Astrocyte (in vitro differentiated cells and primary cell): ENCODE data around the gene ANAPC13. TPM values are rescaled to one million over a fixed set of nuclear protein-coding genes. Genes with fewer than 3 reads are reported as not detected.

ENCODE experiments used
- DNase-seq: peaks from one replicate; pipeline ENCODE4 v3.0.0-alpha.2; 2010; ENCODE audit warnings: low read depth
- FAIRE-seq: peaks from 2 replicates; lab custom pipeline; 2011; peaks lifted over from hg19 to GRCh38; lab: Jason Lieb, UNC
- H2AFZ ChIP-seq: 2 replicates; pipeline ENCODE4 v1.6.0; 2012; ENCODE audit warnings: low read depth, low read length, inconsistent platforms
- H3K27ac ChIP-seq: 2 replicates; pipeline ENCODE4 v1.5.1; 2011; ENCODE audit warnings: low read depth, low read length, inconsistent platforms
- H3K27me3 ChIP-seq: 2 replicates; pipeline ENCODE4 v1.6.0; 2011; ENCODE audit warnings: low read length, inconsistent platforms; ENCODE audit not compliant: insufficient read depth
- H3K36me3 ChIP-seq: 2 replicates; pipeline ENCODE4 v1.5.1; 2011; ENCODE audit warnings: low read length, inconsistent platforms; ENCODE audit not compliant: insufficient read depth
- H3K4me1 ChIP-seq: 2 replicates; pipeline ENCODE4 v1.5.1; 2011; ENCODE audit warnings: low read length, inconsistent platforms; ENCODE audit not compliant: insufficient read depth
- H3K4me2 ChIP-seq: 2 replicates; pipeline ENCODE4 v1.6.0; 2012; ENCODE audit warnings: low read length, inconsistent platforms
- H3K4me3 ChIP-seq: 2 replicates; pipeline ENCODE4 v1.5.1; 2011; ENCODE audit warnings: low read depth, mild to moderate bottlenecking, low read length, inconsistent platforms; ENCODE audit not compliant: insufficient read depth
- H3K79me2 ChIP-seq: 2 replicates; pipeline ENCODE4 v1.6.0; 2012; ENCODE audit warnings: mild to moderate bottlenecking, low read length, inconsistent platforms; ENCODE audit not compliant: insufficient read depth
- H3K9ac ChIP-seq: 2 replicates; pipeline ENCODE4 v1.6.0; 2012; ENCODE audit warnings: mild to moderate bottlenecking, low read length, inconsistent platforms
- H3K9me3 ChIP-seq: 2 replicates; pipeline ENCODE4 v1.5.1; 2012; ENCODE audit warnings: low read depth, mild to moderate bottlenecking, low read length, inconsistent platforms; ENCODE audit not compliant: insufficient read depth
- H4K20me1 ChIP-seq: 2 replicates; pipeline ENCODE4 v1.6.0; 2012; ENCODE audit warnings: low read length, inconsistent platforms; ENCODE audit not compliant: insufficient read depth
- H3K27ac Mint-ChIP-seq: one replicate; pipeline ENCODE4 v1.8.0; 2021; ENCODE audit warnings: mild to moderate bottlenecking, mixed read lengths; ENCODE audit not compliant: unreplicated experiment
- H3K27me3 Mint-ChIP-seq: one replicate; pipeline ENCODE4 v1.8.0; 2021; ENCODE audit warnings: low read depth, mixed read lengths; ENCODE audit not compliant: unreplicated experiment
- H3K36me3 Mint-ChIP-seq: one replicate; pipeline ENCODE4 v1.8.0; 2021; ENCODE audit warnings: low read depth, mixed read lengths; ENCODE audit not compliant: unreplicated experiment
- H3K4me1 Mint-ChIP-seq: one replicate; pipeline ENCODE4 v1.8.0; 2021; ENCODE audit warnings: low read depth, mixed read lengths; ENCODE audit not compliant: unreplicated experiment
- H3K4me3 Mint-ChIP-seq: one replicate; pipeline ENCODE4 v1.8.0; 2021; ENCODE audit warnings: mild to moderate bottlenecking, moderate library complexity, mixed read lengths; ENCODE audit not compliant: unreplicated experiment
- H3K9me3 Mint-ChIP-seq: one replicate; pipeline ENCODE4 v1.8.0; 2021; ENCODE audit warnings: mild to moderate bottlenecking, mixed read lengths; ENCODE audit not compliant: unreplicated experiment
- EZH2 ChIP-seq: IDR thresholded peaks from 2 replicates; pipeline ENCODE4 v1.6.1; 2012; ENCODE audit warnings: mild to moderate bottlenecking, low read length, inconsistent platforms; ENCODE audit not compliant: insufficient read depth
- total RNA-seq: library from RNA; stranded (reverse); gene quantifications from 2 replicates; pipeline ENCODE4 v1.2.1, GENCODE V29; 2021
- TF ChIP-seq, protein P1 (sequence below): IDR thresholded peaks from 2 replicates; pipeline ENCODE4 v1.5.1; 2011; ENCODE audit warnings: low read depth, mild to moderate bottlenecking, inconsistent platforms, low read length, moderate library complexity; ENCODE audit not compliant: insufficient read depth

ANAPC13 gene
- total RNA-seq, 1 donor from 2014 or later: 61.0 TPM

GRCh38 chr3:134472831-134473230 is 13.0 kb downstream of the ANAPC13 start:
- Histone ChIP-seq H3K4me1 (peaks cover 24% of the 10 kb centered on the region), H3K27ac (no peak overlapping the region), H4K20me1 (no peaks in the 10 kb centered on the region), H3K4me2 (no peak overlapping the region), H3K9me3 (no peaks in the 10 kb centered on the region), H3K36me3 (peaks cover 6% of the 10 kb centered on the region), H3K27me3 (no peaks in the 10 kb centered on the region), H3K4me3 (no peak overlapping the region), H3K9ac (no peak overlapping the region), H2AFZ (no peak overlapping the region), H3K79me2 (no peaks in the 10 kb centered on the region)
- FAIRE-seq (no peak), DNase-seq (no peak)
- peaks cover 2% of the 10 kb centered on the region for H3K36me3 Mint-ChIP-seq
- no peak overlapping the region for H3K27ac Mint-ChIP-seq
- no peaks in the 10 kb centered on the region for H3K9me3 Mint-ChIP-seq
- TF ChIP-seq EZH2: no peak
- TF ChIP-seq, protein P1, sequence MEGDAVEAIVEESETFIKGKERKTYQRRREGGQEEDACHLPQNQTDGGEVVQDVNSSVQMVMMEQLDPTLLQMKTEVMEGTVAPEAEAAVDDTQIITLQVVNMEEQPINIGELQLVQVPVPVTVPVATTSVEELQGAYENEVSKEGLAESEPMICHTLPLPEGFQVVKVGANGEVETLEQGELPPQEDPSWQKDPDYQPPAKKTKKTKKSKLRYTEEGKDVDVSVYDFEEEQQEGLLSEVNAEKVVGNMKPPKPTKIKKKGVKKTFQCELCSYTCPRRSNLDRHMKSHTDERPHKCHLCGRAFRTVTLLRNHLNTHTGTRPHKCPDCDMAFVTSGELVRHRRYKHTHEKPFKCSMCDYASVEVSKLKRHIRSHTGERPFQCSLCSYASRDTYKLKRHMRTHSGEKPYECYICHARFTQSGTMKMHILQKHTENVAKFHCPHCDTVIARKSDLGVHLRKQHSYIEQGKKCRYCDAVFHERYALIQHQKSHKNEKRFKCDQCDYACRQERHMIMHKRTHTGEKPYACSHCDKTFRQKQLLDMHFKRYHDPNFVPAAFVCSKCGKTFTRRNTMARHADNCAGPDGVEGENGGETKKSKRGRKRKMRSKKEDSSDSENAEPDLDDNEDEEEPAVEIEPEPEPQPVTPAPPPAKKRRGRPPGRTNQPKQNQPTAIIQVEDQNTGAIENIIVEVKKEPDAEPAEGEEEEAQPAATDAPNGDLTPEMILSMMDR: no peak
- H3K4me3 Mint-ChIP-seq: no peak overlapping the region
- H3K4me1 Mint-ChIP-seq: peaks cover 29% of the 10 kb centered on the region
- H3K27me3 Mint-ChIP-seq: no peaks in the 10 kb centered on the region

DNA sequence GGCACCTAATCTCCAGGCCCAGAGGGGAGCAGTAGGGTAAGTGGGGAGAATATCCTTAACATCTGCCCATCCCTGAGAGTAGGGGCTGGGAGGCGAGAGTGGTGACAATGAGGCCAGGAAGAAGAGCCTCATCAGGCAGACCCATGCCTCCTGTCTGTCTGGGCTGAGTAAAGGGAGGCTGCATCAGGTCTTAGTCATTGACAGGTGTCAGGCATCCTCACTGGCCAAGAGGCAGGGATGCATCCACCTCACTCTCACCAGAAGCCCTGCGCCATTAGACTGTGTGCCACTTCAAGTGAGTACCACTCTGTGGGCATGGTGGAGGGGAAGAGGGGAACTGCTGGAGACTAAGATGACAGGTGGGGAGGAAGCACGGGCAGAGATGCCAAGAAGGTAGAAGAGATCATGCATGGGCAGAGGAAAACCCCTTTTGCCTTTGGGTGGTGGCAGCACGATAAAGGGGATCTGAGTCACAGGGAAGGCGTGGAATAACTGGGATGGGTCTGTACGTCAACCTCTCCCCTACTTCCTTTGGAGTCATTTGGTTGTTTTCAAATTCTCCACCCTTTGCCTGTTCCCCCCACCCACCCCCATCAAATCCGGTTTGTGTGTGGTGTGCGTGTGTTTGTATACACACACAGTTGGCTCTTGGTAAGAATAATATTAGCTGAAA is 14.1 kb downstream of the ANAPC13 start:
- Histone ChIP-seq H4K20me1 (no peaks in the 10 kb centered on the region), H3K27me3 (no peaks in the 10 kb centered on the region), H3K4me3 (no peak overlapping the region), H3K9me3 (no peaks in the 10 kb centered on the region), H3K36me3 (peaks cover under 1% of the 10 kb centered on the region), H3K9ac (peak overlapping the region; percentile 45), H2AFZ (no peak overlapping the region), H3K4me2 (peak overlapping the region; percentile 31), H3K4me1 (peaks cover 21% of the 10 kb centered on the region), H3K27ac (peak overlapping the region; percentile 52), H3K79me2 (no peaks in the 10 kb centered on the region)
- H3K4me3 Mint-ChIP-seq: no peak overlapping the region
- H3K27me3 Mint-ChIP-seq: no peaks in the 10 kb centered on the region
- DNase-seq (peak; percentile 74), FAIRE-seq (no peak)
- H3K4me1 Mint-ChIP-seq: peaks cover 23% of the 10 kb centered on the region
- no peak overlapping the region for H3K27ac Mint-ChIP-seq
- no peaks in the 10 kb centered on the region for H3K9me3 Mint-ChIP-seq
- TF ChIP-seq, protein P1: no peak
- TF ChIP-seq EZH2: no peak
- peaks cover 2% of the 10 kb centered on the region for H3K36me3 Mint-ChIP-seq

GRCh38 chr3:134468519-134468918 is 17.3 kb downstream of the ANAPC13 start:
- TF ChIP-seq EZH2: no peak
- TF ChIP-seq, protein P1: no peak
- no peak overlapping the region for H3K9ac ChIP-seq
- peak overlapping the region; percentile 47 for H3K27ac Mint-ChIP-seq
- peaks cover 20% of the 10 kb centered on the region for H3K4me1 Mint-ChIP-seq
- H3K9me3 Mint-ChIP-seq: no peaks in the 10 kb centered on the region
- H3K9me3 ChIP-seq: no peaks in the 10 kb centered on the region
- no peaks in the 10 kb centered on the region for H4K20me1 ChIP-seq
- no peak overlapping the region for H3K4me3 Mint-ChIP-seq
- FAIRE-seq (no peak), DNase-seq (no peak)
- no peak overlapping the region for H2AFZ ChIP-seq
- no peaks in the 10 kb centered on the region for H3K79me2 ChIP-seq
- no peak overlapping the region for H3K27ac ChIP-seq
- H3K4me1 ChIP-seq: peaks cover 27% of the 10 kb centered on the region
- no peaks in the 10 kb centered on the region for H3K27me3 Mint-ChIP-seq
- no peaks in the 10 kb centered on the region for H3K27me3 ChIP-seq
- no peak overlapping the region for H3K4me3 ChIP-seq
- H3K36me3 Mint-ChIP-seq: no peaks in the 10 kb centered on the region
- no peak overlapping the region for H3K4me2 ChIP-seq
- H3K36me3 ChIP-seq: no peaks in the 10 kb centered on the region
